Endothelial cell of umbilical vein (primary cell): ENCODE results near the gene ANKEF1.

ENCODE experiments used
- CTCF ChIP-seq, 2 donors: IDR thresholded peaks; 1 replicate in 1 of 2; 2 replicates in 1 of 2; pipeline ENCODE4 v1.5.1; 2011; ENCODE audit warnings: low read length in 2 of 2, mild to moderate bottlenecking in 2 of 2, moderate library complexity in 2 of 2, control low read depth in 1 of 2, inconsistent platforms in 1 of 2, low read depth in 1 of 2; ENCODE audit not compliant: insufficient read depth in 1 of 2; ENCODE audit errors: extremely low read depth in 1 of 2
- EZH2 ChIP-seq: IDR thresholded peaks from 2 replicates; pipeline ENCODE4 v1.6.1; 2012; ENCODE audit warnings: borderline replicate concordance, low read depth, mild to moderate bottlenecking, moderate library complexity, low read length, inconsistent platforms; ENCODE audit not compliant: severe bottlenecking
- MYC ChIP-seq: IDR thresholded peaks from one replicate; pipeline ENCODE4 v1.6.1; 2011; ENCODE audit warnings: mild to moderate bottlenecking, low read depth, low read length
- POLR2A ChIP-seq: IDR thresholded peaks from 2 replicates; pipeline ENCODE4 v1.6.1; 2012; ENCODE audit warnings: low read depth, mild to moderate bottlenecking, control low read depth, low read length
- POLR2AphosphoS5 ChIP-seq: IDR thresholded peaks from 2 replicates; pipeline ENCODE4 v1.6.1; 2012; ENCODE audit warnings: low read depth, mild to moderate bottlenecking, control low read depth, low read length, moderate library complexity; ENCODE audit not compliant: insufficient read depth

- no peak for TF ChIP-seq CTCF (IDR thresholded peaks at IDR 0.05; ENCODE audit: extremely low read depth in 1 of 2, insufficient read depth in 1 of 2, low read depth in 1 of 2, low read length in 2 of 2)
- no peak for TF ChIP-seq EZH2
- no peak for TF ChIP-seq POLR2A
- TF ChIP-seq MYC = no peak
- TF ChIP-seq POLR2AphosphoS5 = no peak
Observed at GRCh38 chr20:10005885-10006284, 28.9 kb upstream of the ANKEF1 start.
